Stimulated activated CD4-positive, alpha-beta T cell treated with anti-CD3 and anti-CD28 coated beads, Interleukin-4, amount 100 ng/mL, for 1 hour (primary cell): ENCODE results near the gene HPCAL1.

Experiments
- DNase-seq: peaks from one replicate; pipeline ENCODE4 v3.0.0-alpha.2; 2020

The HPCAL1 gene

DNA sequence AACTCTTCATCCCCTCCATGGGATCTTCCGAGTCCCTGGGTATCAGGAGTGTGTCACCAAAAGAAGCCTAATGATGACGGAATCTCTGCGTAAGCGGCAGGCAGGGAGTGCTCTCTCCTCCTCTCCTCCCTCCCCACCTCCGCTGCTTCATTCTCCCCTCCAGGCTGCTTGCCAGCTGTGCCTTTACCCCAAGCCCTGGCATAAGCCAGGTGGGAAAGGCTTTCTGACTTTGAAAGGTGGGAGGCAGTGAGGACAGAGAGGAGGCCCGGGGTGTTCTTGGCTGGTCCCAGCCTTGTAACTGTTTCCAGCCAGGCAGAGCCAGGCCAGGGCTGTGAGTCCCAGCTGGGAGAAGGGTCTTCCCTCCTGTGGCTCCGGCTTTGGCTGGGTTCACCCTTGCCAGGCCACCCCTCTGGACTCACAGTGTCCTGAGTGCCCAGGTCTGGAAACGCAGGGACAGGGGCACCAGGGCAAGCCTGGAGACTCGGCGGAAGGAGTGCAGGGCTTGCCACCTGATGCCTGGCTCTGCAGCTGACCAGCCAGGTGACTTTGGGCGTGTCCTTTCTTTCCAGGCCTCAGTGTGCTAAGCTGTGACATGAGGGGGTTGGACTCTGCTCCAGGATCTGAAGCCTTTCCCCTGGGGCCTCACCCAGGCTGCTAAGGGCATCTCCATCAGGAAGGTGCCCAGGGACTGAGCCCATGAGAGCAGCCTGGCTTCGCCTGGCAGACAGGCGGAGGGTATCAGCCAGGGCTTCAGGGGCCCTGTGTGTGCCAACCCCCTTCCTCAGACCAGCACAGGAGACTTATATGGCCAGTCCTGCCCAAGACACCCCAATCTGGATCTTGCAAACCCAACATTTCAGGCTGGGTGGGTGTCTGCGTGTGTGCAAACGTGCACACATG, 32.7 kb upstream of the HPCAL1 start:
- no peak for DNase-seq

- no peak for DNase-seq
Observed at GRCh38 chr2:10271509-10271908, 31.2 kb upstream of the HPCAL1 start.

DNA sequence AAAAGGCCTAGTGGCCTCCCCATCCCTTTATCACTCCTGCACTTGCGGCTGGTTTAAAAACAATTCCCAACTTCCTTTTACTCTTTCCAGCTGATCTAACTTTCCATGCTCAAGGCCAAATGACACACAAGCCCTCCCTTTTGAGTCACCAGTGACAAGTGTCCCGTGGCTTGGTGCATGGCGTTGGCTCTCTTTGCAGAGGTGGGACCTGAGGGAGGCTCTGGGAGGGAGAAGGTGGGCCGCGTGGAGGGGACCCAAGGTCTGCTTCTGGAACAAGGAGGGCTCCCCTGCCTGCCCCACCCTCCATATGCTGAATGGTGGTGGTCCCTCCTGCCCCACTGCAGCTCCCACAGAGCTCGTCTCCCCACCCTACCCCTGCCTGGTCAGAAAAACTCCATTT, 30.8 kb upstream of the HPCAL1 start:
- no peak for DNase-seq

DNA sequence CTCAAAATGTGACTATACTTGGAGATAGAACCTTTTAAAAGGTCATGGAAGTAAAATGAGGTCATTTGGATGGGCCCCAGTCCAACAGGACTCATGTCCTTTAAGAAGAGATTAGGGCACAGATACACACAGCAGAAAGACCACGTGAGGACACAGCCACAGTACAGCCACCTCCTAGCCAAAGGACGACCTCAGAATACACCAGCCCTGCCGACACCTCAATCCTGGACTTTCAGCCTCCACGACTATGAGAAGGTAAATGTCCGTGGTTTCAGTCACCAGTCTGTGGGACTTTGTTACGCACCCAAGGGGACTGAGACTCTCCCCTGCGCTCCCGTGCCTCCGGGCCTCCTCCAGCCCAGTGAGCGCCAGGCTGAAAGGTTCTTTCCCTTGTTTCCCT, 30.2 kb upstream of the HPCAL1 start:
- DNase-seq = no peak

DNA sequence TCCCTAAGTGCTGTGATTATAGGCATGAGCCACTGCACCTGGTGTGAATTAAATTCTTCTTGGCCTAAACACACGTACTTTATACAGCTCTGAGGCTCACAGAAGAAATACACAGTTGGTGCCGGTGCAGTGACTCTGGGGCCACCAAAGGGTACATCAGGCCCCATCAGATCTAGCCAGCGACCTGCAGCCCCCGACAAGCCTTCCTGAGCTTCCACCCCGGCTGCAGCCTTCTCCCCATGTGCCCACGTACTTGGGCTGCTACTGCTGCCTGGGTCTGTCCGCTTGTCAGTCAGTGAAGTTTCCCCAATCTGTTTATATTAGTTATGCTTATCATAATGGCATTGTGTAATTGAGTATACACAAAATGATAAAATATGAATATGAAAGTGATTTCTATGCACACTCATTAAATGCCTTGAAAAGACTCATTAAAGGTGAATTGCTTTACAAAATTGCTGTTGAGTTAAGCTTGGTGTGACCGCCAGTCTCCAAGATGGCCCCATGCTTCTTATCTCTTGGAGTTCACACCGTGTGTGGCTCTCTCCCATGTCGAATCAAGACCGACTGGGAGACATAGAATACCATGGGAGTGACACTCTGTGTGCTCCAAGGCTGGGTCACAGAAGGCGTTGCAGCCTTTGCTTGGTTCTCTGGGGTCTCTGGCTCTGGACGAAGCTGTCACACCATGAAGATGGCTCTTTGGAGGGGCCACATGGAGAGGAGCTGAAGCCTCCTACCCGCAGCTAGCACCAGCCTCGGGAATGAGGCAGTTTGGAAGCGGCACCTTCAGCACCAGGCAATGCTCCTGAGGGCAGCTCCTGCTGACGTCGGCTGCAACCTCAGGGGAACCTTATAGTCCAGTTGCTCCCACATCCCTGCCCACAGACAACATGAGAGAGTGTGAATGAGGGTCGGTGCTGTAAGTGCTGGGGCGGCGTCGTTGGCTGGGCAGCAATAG, 29.2 kb upstream of the HPCAL1 start:
- no peak for DNase-seq

- DNase-seq = no peak
Observed at GRCh38 chr2:10274376-10274775, 28.3 kb upstream of the HPCAL1 start.

DNA sequence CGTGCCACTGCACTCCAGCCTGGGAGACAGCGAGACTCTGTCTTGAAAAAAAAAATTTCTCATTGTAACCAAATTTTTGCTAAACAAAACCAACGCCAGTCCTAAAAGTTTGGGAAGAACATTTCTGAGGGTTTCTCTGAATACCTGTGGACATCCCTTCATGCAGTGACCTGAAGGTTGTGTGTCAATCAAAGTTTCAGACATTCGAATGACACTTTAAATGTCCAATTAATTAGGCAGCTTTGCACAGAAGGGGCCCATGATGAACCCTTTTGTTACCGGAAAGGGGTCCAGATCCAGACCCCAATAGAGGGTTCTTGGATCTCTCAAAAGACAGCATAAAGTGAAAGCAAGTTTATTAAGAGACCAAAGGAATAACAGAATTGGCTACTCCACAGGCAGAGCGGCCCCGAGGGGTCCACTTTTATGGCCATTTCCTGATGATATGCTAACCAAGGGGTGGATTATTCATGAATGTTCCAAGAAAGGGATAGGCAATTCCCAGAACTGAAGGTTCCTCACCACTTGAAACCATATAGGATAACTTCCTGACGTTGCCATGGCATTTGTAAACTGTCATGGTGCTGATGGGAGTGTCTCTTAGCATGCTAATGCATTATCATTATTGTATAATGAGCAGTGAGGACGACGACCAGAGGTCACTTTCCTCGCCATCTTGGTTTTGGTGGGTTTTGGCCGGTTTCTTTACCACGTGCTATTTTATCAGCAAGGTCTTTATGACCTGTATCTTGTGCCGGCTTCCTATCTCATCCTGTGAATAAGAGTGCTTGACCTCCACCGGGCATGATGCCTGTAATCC, 27.5 kb upstream of the HPCAL1 start:
- no peak for DNase-seq

GRCh38 chr2:10276481-10277292, 26.0 kb upstream of the HPCAL1 start:
- DNase-seq = no peak

DNA sequence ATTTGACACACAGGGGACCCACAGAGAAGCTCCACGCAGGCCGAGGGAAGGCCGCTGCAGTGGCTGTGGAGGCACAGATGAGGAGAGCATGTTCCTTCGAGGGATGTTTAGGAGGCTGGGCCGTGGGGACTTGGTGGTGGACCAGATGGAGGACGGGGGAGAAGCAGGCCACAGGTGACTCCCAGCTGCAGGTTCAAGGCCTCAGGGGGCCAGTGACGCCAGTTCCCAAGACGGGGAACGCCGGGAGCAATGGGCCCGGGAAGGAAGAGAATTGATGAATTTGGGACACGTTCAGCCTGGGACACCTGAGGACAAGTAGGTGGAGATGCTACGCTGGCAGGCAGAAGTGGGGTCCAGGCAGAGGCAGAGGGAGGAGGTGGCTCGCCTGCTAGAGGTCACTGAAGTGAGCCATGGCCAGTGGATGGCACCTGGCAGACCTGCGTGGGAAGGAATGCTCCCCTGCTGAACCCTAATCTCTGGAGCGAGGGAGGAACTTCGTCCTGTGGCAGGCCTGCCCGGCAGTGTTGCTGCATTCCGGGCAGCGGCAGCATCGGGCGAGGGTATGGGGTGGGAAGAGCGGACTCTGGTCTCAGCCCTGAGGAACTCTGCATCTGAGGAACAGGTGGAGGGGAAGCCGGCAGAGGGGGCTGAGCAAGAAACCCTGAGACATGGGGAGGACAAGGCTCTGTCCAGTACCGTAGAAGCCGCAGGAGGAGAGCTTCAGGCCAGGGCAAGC, 25.2 kb upstream of the HPCAL1 start:
- no peak for DNase-seq

DNA sequence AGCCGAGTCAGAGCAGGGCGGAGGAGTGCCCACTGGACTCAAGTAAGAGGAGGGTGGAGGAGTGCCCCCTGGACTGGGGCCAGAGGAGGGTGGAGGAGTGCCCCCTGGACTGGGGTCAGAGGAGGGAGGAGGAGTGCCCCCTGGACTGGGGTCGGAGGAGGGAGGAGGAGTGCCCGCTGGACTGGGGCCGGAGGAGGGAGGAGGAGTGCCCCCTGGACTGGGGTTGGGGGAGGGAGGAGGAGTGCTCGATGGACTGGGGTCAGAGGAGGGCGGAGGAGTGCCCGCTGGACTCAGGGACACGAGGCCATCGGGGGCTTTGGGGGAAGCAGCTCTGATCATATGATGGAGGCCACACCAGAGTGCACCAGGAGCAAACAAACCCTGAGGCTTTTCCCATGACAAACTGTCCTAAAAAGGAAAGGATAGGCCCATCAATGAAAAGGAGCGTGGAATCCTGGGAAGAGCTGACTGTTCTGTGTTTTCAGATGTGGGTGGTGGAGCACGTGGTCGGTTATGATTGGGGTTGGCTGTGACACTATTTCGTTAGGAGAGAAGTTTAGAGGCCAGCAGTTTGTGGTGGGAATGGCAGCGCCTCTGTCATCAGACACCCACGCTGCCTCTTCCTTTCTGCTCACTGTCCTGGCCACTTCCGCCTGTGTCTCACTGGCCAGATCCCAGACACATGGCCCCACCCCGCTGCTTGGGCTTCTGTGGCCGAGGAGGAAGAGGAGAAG, 24.5 kb upstream of the HPCAL1 start:
- no peak for DNase-seq

DNA sequence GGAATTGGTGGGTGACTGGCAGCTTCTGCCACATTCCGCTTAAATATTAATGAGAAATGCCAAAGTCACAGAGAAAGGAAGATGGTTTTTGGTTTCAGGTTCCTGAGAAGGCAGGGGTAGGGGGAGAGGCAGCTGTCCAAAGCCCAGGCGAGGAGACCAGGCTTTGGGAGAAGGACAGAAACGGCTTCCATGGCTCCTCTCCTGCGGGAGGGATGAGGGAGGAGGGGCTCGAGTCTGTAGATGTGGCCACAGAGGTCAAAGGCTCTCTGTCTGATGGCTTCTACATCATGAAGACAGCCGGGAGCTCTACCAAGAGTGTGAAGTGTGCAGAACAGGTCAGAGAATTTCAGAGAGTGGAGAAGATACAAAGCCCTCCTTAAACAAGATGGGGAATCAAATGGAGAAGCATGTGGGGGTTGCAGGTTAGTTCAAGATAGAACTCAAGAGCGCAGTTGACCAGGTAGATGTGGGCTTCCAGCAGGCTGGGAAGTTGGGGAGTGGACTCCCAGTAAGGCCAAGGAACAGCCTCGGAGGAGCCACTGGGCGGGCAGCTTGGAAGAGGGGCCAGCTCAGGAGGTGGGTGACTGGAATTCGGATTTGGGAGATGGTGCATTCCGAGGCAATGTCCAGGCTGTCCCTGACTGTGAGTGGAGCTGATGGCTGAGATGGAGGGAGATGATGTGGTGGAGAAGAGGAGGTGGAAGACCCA, 23.8 kb upstream of the HPCAL1 start:
- DNase-seq = no peak

DNA sequence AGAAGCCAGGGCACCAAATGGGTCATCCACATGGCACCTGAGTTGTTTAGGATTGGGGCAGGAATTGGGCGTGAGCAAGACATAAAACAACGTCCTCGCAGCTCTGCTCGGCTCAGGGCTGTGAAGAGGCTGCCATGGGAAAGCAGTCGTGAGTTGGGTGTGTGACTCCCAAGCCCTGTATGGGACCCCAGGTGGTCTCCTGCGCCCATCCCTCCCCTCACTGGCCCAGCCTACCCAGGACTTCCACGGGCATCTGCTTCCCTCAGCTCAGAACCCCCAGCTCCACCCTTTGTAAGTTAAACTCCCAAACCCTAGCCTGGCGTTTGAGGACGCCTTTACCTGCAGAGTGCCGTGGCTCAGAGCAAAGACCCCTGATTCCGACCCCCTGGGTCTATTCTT, 23.2 kb upstream of the HPCAL1 start:
- DNase-seq = no peak

DNA sequence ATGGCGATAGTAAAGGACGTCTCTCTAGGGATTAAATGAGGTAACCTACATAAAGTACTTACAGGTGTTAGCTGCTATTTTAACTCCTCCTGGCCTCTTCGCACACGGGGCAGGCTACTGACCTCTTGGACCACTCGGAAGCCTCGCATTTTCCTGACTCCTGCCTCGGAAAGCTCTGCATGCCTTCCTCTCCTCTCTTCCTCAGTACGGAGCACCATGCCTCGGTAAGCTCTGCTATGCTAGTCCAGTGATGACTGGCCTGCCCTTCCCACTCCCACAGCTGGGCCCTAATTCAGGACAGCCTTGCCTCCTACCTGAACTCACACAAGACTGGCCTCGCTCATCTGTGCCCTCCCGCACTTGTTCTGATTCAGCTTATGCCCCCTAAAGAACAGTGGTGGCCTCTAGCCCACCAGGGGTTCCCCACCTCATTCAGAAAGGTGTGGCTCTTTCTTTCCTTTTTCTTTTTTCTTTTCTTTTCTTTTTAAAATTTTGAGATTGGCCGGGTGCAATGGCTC, 22.7 kb upstream of the HPCAL1 start:
- no peak for DNase-seq

DNA sequence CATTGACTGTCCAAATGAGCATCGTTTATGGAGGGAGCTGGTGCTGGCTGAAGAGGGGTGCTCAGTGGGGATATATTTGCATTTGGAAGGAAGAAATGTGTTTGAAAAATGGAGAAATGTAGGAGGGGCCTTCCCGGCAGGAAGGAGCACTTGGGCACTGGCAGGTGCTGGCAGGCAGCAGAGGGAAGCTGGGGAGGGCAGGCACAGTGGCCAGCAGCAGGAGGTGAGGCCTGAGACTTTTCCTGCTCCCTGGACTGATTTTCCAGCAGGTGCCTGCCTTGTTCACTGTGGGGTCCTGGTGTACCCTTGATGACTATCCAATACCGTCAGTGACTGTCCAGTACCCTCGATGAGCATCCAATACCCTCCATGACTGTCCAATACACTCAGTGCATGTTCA, 20.8 kb upstream of the HPCAL1 start:
- no peak for DNase-seq

GRCh38 chr2:10282611-10283105, 20.0 kb upstream of the HPCAL1 start:
- no peak for DNase-seq

DNA sequence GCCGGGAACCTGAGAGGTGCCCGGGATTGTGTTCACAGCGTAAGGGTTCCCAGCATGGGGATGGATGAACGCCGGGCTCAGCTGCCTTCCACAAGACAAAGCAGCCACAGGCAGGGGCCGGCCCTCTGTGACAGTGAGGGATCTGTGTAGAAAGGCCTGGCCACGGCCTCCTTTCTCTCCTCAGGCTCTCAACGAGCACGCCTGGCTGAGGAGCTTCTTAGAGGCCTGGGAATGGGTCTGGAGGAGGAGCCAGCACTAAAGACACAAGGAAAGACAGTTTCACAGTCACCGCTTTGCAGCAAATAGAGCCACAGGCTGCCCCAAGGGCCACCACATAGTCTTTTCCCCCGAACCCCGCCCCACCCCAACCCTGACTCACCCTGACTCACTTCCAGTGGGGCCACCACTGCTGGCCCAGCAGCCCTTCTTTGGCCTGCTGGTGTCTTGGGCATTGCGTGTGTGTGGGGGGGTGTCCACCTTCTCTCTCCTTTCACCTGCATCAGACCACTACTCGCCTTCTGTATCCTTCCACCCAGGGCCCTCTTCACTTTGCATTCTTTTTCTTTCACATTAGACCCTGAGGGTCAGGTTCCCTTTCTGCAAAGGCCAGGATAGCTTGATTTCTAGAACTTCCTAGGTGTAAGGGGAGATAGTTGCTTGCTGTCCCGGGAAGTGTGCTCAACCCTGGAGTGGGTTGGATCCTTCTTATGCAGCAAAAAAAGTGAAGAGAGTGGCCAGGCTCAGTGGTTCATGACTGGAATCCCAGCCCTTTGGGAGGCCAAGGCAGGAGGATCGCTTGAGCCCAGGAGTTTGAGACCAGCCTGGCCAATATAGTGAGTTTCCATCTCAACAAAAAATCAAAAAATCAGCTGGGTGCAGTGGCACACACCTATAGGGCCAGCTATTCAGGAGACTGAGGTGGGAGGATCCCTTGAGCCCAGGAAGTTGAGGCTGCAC, 19.3 kb upstream of the HPCAL1 start:
- no peak for DNase-seq

DNA sequence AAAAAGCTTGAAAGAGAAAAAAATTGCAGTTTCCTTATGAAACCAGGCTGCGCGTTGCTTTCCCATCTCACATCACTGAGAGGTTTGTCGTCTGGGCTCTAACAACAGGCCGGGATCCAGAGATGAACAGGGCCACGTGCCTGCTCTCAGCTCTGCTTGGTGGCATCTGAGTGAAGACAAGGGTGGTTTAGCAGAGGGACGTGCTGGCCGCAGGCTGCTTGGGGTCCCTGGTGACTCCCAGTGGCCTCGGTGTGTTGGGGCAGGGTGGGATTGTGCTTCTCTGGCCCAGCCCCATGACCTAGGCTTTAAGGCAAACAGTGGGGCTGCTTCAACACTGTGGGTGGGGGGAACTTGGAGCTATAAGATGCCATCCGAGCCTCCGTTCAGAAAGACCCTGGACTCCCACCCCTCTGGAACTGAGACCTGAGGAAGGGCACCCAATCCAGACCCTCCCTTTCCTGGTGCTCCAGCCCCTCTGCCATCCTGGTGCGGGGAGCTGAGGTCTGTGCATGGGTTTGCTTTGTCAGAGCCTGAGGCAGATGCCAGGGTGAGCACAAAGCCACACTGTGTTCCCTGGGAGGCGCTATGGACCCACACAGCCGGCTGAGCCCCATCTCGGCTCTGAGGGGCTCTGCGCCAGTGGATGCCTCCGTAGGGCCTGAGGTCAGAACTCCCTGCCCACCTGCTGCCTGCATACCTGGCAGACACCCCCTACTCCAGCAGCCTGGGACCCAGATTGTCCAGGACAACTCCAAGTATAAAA, 18.4 kb upstream of the HPCAL1 start:
- DNase-seq = no peak

DNA sequence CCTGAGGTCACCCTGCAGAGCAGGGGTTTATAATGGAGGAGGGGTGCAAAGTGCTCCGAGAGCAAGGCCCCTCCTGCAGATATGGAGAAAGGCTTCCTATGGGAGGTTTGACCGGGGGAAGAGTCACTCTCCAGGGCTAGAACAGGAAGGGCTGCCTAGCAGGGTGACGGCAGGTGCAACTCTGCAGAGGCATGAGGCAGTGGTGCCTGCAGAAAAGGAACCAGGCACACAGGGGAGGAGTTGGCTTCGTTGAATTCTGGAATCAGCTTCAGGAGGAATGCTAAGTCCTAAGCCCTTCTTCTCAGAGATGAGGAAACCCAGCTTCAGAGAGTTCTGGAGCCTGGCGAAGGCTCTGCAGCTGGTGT, 17.5 kb upstream of the HPCAL1 start:
- no peak for DNase-seq
